ENCODE measurements around the gene ZNF570. TPM values are rescaled to one million over a fixed set of nuclear protein-coding genes. Genes with fewer than 3 reads are reported as not detected.

Gene ZNF570
- total RNA-seq, 1 donor = 4.0 TPM

Other genes starting within 250 kb of the ZNF570 start
- 5.7 TPM for gene ZNF527, start 98.3 kb upstream of the ZNF570 start, total RNA-seq
- gene ZNF569, start 1.9 kb upstream of the ZNF570 start, total RNA-seq = 5.1 TPM
- gene ZNF793, start 37.6 kb downstream of the ZNF570 start, total RNA-seq = 4.6 TPM
- gene ZNF571, start 125.4 kb downstream of the ZNF570 start, total RNA-seq = 4.0 TPM
- gene ZNF540, start 125.5 kb downstream of the ZNF570 start, total RNA-seq = 1.1 TPM
- 7.0 TPM for gene ZFP30, start 186.1 kb downstream of the ZNF570 start, total RNA-seq